GM12801 (cell line): ENCODE measurements around the gene COL18A1.

ENCODE experiments used
- TF ChIP-seq, protein P1 (sequence below): IDR thresholded peaks from one replicate; pipeline ENCODE4 v1.5.1; 2011; ENCODE audit warnings: control low read depth; ENCODE audit not compliant: insufficient read length; ENCODE audit errors: extremely low read depth

The COL18A1 gene

DNA sequence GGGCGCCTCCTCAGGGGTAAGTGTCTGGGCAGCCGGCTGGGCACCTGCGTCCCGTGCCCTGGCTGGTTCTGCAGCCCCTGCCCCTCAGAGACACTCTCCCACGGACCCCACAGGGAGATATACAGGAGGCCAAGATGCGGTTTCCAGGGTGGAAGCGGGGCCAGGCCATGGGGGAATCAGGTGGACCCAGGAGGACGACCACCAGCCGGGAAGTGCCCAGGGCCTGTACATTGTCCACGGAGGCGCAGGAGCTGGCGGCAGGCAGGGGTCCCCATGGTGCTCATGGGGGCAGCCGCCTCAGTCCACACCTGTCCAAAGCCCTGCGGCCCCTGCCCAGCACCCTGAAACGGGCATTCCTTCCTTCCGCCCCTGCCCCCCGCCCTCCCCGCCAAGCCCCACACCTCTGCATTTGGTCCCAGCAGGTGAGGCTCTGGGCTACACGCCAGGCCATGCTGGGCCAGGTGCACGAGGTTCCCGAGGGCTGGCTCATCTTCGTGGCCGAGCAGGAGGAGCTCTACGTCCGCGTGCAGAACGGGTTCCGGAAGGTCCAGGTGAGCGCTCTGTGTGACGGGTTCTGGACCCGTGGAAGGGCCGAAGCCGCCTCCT lies 100.6 kb downstream of the COL18A1 start:
- TF ChIP-seq, protein P1, sequence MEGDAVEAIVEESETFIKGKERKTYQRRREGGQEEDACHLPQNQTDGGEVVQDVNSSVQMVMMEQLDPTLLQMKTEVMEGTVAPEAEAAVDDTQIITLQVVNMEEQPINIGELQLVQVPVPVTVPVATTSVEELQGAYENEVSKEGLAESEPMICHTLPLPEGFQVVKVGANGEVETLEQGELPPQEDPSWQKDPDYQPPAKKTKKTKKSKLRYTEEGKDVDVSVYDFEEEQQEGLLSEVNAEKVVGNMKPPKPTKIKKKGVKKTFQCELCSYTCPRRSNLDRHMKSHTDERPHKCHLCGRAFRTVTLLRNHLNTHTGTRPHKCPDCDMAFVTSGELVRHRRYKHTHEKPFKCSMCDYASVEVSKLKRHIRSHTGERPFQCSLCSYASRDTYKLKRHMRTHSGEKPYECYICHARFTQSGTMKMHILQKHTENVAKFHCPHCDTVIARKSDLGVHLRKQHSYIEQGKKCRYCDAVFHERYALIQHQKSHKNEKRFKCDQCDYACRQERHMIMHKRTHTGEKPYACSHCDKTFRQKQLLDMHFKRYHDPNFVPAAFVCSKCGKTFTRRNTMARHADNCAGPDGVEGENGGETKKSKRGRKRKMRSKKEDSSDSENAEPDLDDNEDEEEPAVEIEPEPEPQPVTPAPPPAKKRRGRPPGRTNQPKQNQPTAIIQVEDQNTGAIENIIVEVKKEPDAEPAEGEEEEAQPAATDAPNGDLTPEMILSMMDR, result no peak

DNA sequence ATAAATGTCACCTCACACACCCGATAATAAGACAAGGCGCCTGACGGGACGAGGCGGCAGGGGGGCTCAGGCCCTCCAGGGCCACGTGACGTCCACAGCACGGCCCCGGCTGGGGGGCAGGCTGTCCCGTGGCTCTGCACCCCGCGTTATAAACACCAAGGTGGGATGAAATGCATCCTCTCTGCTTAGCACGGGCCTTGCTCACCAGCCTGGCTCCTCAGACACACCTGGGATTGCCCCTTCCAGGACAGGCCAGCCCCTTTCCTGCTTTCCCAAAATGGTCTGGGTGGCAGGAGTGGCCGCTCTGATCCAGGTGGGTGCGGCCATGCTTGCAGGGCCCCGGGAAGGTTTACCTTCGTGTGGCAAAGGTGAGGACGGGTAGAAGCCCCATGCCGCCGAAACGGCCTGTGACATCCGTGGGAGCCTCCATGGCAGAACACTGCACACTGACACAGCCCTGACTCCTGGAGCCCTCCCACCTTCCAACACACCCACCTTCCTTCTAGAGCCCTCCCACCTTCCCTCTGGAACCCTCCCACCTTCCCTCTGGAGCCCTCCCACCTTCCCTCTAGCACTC lies 101.4 kb downstream of the COL18A1 start:
- TF ChIP-seq, protein P1, result no peak

DNA sequence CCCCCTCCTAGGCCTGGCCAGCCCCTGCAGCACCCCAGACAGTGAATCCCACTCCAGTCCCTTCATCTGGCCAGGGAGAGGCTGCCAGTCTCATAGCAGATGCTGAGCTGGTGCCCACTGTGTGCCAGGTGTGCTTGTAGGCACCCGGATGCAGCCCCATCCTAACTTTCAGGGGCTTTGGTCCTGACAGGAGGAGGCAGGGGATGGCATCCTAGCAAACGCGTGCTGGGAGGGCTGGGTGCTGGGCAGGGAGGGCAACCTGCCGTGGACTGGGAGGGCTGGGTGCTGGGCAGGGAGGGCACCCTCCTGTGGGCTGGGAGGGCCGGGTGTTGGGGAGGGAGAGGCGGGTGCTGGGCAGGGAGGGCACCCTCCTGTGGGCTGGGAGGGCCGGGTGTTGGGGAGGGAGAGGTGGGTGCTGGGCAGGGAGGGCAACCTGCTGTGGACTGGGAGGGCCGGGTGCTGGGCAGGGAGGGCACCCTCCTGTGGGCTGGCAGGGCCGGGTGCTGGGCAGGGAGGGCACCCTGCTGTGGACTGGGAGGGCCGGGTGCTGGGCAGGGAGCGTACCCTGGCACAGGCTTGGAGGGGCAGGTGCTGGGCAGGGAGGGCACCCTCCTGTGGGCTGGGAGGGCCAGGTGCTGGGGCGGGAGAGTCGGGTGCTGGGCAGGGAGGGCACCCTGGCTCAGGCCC lies 102.0 kb downstream of the COL18A1 start:
- TF ChIP-seq, protein P1, result no peak

- TF ChIP-seq, protein P1, result no peak
Observed at GRCh38 chr21:45507523-45507875, 102.5 kb downstream of the COL18A1 start.

GRCh38 chr21:45507888-45508508 lies 103.0 kb downstream of the COL18A1 start:
- TF ChIP-seq, protein P1, result no peak

DNA sequence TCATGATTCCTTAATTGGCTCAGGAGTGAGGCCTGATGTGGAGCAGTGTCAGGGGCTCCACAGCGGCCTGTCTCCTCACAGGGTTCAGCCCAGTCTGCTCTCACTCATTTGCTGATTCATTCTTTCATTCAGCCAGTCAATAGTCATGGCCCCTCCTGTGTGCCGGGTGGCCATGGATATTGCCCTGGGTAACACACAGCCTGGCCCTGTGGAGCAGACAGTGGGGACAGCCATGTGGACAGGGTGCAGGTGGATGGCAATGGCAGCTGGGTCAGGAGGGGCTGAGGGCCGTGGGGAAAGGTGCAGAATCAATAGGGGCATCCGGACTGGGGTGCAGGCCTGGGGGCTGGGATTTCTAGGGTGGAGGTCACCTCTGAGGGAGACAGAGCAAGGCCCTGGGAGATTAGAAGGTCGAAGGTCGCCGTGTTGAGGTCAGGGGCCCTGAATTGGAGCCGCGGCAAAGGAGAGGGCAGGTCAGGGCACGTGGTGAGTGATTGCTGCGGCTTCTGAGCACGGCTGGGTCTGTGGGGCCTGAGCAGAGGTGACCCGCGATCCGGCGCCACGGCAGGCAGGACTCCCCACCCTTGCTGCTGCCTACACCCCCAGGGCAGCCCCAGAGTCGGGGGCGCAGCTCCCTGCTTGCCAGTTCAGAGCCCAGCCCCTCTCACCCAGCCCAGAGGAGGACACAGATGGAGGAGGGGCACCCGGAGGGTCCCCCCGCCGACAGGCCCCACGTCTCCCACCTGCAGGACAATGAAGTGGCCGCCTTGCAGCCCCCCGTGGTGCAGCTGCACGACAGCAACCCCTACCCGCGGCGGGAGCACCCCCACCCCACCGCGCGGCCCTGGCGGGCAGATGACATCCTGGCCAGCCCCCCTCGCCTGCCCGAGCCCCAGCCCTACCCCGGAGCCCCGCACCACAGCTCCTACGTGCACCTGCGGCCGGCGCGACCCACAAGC lies 103.9 kb downstream of the COL18A1 start:
- TF ChIP-seq, protein P1, result no peak
